Transverse colon (tissue), 4 donors: ENCODE results near the gene SLC22A23.

Experiments used
- EP300 ChIP-seq: sonication (generic); formaldehyde crosslinking; IDR thresholded peaks from one replicate; pipeline ENCODE4 v1.6.1; 2017; ENCODE audit warnings: antibody characterized with exemption, low read depth
- POLR2A ChIP-seq: fragments of 450-650 bp; IDR thresholded peaks from one replicate; pipeline ENCODE4 v1.6.1; 2016; ENCODE audit warnings: antibody characterized with exemption, mild to moderate bottlenecking, moderate library complexity
- POLR2AphosphoS5 ChIP-seq, 3 donors: sonication (generic); formaldehyde crosslinking; IDR thresholded peaks; one replicate each; pipeline ENCODE4 v1.6.1; 2016; ENCODE audit warnings: antibody characterized with exemption in 3 of 3
- TF ChIP-seq, protein P1 (sequence below), 5 experiments: fragments of 200-600 bp in 3 of 5; fragments of 450-650 bp in 2 of 5; sonication (generic) in 3 of 5; IDR thresholded peaks; 1 replicate in 2 of 5; 2 replicates in 3 of 5; pipeline ENCODE4 v1.5.1; 2016 to 2017; ENCODE audit warnings: antibody characterized with exemption in 5 of 5, inconsistent platforms in 3 of 5, mild to moderate bottlenecking in 2 of 5, moderate library complexity in 1 of 5

DNA sequence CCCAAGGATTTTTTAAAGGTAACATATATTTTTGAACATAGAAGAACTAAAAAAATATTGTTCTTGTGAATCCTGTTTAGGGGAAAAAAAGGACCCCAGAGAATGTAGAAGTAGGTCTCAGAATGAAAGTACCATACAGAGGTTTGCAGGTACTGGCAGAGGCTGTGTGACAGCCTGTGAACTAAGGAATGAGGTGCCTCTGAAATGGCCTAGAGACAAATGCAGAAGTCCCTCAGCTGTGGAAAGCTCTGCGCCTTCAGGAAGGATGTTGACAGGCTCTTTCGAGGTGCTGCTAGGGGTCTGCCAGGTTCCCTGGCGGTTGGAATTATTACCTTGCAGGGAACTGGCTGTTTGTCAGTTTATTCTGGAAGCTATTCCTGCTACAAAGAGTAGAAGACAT, 220.8 kb downstream of the SLC22A23 start:
- TF ChIP-seq POLR2A (no peak), POLR2AphosphoS5 (IDR thresholded peaks at IDR 0.05) (no peak), EP300 (no peak)
- TF ChIP-seq, protein P1, sequence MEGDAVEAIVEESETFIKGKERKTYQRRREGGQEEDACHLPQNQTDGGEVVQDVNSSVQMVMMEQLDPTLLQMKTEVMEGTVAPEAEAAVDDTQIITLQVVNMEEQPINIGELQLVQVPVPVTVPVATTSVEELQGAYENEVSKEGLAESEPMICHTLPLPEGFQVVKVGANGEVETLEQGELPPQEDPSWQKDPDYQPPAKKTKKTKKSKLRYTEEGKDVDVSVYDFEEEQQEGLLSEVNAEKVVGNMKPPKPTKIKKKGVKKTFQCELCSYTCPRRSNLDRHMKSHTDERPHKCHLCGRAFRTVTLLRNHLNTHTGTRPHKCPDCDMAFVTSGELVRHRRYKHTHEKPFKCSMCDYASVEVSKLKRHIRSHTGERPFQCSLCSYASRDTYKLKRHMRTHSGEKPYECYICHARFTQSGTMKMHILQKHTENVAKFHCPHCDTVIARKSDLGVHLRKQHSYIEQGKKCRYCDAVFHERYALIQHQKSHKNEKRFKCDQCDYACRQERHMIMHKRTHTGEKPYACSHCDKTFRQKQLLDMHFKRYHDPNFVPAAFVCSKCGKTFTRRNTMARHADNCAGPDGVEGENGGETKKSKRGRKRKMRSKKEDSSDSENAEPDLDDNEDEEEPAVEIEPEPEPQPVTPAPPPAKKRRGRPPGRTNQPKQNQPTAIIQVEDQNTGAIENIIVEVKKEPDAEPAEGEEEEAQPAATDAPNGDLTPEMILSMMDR (IDR thresholded peaks at IDR 0.05), result no peak
